Tibial nerve (tissue), 3 donors: ENCODE data around the gene PSG3.
"Not testable (repeated sequence)": the region's sequence is repeated elsewhere in the genome, so short reads cannot be mapped to it uniquely, and the experiment has no call there.

Experiments
- POLR2A ChIP-seq, 2 donors: fragments of 450-650 bp; IDR thresholded peaks; one replicate each; pipeline ENCODE4 v1.6.1; 2017; ENCODE audit warnings: antibody characterized with exemption in 2 of 2, mild to moderate bottlenecking in 2 of 2, moderate library complexity in 2 of 2
- TF ChIP-seq, protein P1 (sequence below), 5 experiments: fragments of 200-600 bp in 3 of 5; fragments of 450-650 bp in 2 of 5; sonication (generic) in 3 of 5; IDR thresholded peaks; one replicate each; pipeline ENCODE4 v1.5.1; 2016 to 2019; ENCODE audit warnings: antibody characterized with exemption in 5 of 5, mild to moderate bottlenecking in 3 of 5, moderate library complexity in 2 of 5

DNA sequence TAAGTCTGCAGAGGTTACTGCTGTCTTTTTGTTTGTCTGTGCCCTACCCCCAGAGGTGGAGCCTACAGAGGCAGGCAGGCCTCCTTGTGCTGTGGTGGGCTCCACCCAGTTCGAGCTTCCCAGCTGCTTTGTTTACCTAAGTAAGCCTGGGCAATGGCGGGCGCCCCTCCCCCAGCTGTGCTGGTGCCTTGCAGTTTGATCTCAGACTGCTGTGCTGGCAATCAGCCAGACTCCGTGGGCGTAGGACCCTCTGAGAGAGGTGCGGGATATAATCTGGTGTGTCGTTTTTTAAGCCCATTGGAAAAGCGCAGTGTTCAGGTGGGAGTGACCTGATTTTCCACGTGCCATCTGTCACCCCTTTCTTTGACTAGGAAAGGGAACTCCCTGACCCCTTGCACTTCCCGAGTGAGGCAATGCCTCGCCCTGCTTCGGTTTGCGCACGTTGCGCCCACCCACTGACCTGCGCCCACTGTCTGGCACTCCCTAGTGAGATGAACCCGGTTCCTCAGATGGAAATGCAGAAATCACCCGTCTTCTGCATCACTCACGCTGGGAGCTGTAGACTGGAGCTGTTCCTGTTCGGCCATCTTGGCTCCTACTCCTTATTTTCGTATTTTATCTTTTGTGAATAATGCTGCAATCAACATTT is 34.4 kb upstream of the PSG3 start:
- not testable (repeated sequence) for TF ChIP-seq POLR2A (IDR thresholded peaks at IDR 0.05)
- TF ChIP-seq, protein P1, sequence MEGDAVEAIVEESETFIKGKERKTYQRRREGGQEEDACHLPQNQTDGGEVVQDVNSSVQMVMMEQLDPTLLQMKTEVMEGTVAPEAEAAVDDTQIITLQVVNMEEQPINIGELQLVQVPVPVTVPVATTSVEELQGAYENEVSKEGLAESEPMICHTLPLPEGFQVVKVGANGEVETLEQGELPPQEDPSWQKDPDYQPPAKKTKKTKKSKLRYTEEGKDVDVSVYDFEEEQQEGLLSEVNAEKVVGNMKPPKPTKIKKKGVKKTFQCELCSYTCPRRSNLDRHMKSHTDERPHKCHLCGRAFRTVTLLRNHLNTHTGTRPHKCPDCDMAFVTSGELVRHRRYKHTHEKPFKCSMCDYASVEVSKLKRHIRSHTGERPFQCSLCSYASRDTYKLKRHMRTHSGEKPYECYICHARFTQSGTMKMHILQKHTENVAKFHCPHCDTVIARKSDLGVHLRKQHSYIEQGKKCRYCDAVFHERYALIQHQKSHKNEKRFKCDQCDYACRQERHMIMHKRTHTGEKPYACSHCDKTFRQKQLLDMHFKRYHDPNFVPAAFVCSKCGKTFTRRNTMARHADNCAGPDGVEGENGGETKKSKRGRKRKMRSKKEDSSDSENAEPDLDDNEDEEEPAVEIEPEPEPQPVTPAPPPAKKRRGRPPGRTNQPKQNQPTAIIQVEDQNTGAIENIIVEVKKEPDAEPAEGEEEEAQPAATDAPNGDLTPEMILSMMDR (IDR thresholded peaks at IDR 0.05) = not testable (repeated sequence)
